ENCODE data around the gene HMGN3. TPM values are rescaled to one million over a fixed set of nuclear protein-coding genes. Genes with fewer than 3 reads are reported as not detected.

Gene HMGN3
- total and polyA plus RNA-seq, 2 of the 13 experiments (the other 11 are each of a cell fraction or from before 2014, with no cell fraction given) = 67.9 to 145 TPM

DNA sequence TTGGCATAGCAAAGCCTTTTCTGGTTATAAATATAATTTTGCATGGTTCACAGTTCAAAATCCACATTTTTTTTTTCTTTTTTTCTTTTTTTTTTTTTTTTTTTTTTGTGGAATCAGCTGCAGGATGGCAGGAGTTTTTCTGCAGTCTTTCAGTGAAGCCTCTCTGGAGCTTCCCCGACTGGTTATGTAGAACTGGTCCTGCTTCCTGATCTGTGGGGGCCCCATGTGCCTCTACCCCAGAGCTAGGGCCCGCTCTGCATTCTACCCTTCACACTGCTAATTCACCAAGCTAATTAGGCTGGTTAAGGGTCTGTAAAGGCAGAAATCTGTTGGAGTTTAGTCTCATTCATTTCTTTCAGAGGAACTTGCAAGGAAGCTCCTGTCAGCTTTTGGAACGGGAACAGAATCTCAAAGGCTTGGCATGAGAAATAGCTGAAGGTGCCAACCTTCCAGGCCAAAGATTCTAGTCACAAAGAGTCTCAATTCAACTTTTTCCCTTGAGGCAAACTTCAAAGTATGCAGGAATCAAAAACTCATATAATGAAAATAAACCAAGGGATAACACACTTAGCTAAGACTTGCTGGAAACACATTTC, 45.5 kb downstream of the HMGN3 start (continued):
- TF ChIP-seq, protein P1, sequence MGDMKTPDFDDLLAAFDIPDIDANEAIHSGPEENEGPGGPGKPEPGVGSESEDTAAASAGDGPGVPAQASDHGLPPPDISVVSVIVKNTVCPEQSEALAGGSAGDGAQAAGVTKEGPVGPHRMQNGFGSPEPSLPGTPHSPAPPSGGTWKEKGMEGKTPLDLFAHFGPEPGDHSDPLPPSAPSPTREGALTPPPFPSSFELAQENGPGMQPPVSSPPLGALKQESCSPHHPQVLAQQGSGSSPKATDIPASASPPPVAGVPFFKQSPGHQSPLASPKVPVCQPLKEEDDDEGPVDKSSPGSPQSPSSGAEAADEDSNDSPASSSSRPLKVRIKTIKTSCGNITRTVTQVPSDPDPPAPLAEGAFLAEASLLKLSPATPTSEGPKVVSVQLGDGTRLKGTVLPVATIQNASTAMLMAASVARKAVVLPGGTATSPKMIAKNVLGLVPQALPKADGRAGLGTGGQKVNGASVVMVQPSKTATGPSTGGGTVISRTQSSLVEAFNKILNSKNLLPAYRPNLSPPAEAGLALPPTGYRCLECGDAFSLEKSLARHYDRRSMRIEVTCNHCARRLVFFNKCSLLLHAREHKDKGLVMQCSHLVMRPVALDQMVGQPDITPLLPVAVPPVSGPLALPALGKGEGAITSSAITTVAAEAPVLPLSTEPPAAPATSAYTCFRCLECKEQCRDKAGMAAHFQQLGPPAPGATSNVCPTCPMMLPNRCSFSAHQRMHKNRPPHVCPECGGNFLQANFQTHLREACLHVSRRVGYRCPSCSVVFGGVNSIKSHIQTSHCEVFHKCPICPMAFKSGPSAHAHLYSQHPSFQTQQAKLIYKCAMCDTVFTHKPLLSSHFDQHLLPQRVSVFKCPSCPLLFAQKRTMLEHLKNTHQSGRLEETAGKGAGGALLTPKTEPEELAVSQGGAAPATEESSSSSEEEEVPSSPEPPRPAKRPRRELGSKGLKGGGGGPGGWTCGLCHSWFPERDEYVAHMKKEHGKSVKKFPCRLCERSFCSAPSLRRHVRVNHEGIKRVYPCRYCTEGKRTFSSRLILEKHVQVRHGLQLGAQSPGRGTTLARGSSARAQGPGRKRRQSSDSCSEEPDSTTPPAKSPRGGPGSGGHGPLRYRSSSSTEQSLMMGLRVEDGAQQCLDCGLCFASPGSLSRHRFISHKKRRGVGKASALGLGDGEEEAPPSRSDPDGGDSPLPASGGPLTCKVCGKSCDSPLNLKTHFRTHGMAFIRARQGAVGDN (CRISPR knock-in tag; IDR thresholded peaks at IDR 0.05) = no peak
- TF ChIP-seq RFX5 (IDR thresholded peaks at IDR 0.05; ENCODE audit: low read depth, low read length) = no peak
- no peak for TF ChIP-seq PRPF4 (IDR thresholded peaks at IDR 0.05; ENCODE audit: low read depth, low read length, poor library complexity, severe bottlenecking)
- no peak for TF ChIP-seq FOXO1 (CRISPR knock-in tag; IDR thresholded peaks at IDR 0.05)
- TF ChIP-seq, protein P2, sequence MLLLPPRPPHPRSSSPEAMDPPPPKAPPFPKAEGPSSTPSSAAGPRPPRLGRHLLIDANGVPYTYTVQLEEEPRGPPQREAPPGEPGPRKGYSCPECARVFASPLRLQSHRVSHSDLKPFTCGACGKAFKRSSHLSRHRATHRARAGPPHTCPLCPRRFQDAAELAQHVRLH (CRISPR knock-in tag; IDR thresholded peaks at IDR 0.05; ENCODE audit: borderline replicate concordance, low read depth) = no peak
- TF ChIP-seq, protein P3, sequence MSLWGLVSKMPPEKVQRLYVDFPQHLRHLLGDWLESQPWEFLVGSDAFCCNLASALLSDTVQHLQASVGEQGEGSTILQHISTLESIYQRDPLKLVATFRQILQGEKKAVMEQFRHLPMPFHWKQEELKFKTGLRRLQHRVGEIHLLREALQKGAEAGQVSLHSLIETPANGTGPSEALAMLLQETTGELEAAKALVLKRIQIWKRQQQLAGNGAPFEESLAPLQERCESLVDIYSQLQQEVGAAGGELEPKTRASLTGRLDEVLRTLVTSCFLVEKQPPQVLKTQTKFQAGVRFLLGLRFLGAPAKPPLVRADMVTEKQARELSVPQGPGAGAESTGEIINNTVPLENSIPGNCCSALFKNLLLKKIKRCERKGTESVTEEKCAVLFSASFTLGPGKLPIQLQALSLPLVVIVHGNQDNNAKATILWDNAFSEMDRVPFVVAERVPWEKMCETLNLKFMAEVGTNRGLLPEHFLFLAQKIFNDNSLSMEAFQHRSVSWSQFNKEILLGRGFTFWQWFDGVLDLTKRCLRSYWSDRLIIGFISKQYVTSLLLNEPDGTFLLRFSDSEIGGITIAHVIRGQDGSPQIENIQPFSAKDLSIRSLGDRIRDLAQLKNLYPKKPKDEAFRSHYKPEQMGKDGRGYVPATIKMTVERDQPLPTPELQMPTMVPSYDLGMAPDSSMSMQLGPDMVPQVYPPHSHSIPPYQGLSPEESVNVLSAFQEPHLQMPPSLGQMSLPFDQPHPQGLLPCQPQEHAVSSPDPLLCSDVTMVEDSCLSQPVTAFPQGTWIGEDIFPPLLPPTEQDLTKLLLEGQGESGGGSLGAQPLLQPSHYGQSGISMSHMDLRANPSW (CRISPR knock-in tag; IDR thresholded peaks at IDR 0.05; ENCODE audit: borderline replicate concordance) = no peak
- TF ChIP-seq REXO4 (CRISPR knock-in tag; IDR thresholded peaks at IDR 0.05; ENCODE audit: borderline replicate concordance) = no peak
- TF ChIP-seq ZNF260 (CRISPR knock-in tag; IDR thresholded peaks at IDR 0.05; ENCODE audit: borderline replicate concordance, low read depth) = no peak
- TF ChIP-seq ZNF788 (CRISPR knock-in tag; IDR thresholded peaks at IDR 0.05; ENCODE audit: borderline replicate concordance) = no peak
- no peak for TF ChIP-seq ARNTL (CRISPR knock-in tag; IDR thresholded peaks at IDR 0.05)
- no peak for TF ChIP-seq SMARCE1 (IDR thresholded peaks at IDR 0.05; ENCODE audit: borderline replicate concordance)

All from HepG2 (cell line).